Medulla oblongata (tissue), 1 donor: ENCODE results near the gene LMBR1L.
"Not testable (repeated sequence)": the region's sequence is repeated elsewhere in the genome, so short reads cannot be mapped to it uniquely, and the experiment has no call there.

Experiments
- DNase-seq: peaks from one replicate; pipeline ENCODE4 v3.0.0-alpha.2; 2015; ENCODE audit errors: extremely low spot score

LMBR1L gene, protein sequence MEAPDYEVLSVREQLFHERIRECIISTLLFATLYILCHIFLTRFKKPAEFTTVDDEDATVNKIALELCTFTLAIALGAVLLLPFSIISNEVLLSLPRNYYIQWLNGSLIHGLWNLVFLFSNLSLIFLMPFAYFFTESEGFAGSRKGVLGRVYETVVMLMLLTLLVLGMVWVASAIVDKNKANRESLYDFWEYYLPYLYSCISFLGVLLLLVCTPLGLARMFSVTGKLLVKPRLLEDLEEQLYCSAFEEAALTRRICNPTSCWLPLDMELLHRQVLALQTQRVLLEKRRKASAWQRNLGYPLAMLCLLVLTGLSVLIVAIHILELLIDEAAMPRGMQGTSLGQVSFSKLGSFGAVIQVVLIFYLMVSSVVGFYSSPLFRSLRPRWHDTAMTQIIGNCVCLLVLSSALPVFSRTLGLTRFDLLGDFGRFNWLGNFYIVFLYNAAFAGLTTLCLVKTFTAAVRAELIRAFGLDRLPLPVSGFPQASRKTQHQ

GRCh38 chr12:49110464-49111155 is at the start of gene LMBR1L:
TSS of gene LMBR1L (minus strand) at chr12:49110847. CDS start at chr12:49110555, 292 bp downstream.
- peak; percentile 99 for DNase-seq

GRCh38 chr12:49160399-49160798 is 49.8 kb upstream of the LMBR1L start:
- DNase-seq: no peak

DNA sequence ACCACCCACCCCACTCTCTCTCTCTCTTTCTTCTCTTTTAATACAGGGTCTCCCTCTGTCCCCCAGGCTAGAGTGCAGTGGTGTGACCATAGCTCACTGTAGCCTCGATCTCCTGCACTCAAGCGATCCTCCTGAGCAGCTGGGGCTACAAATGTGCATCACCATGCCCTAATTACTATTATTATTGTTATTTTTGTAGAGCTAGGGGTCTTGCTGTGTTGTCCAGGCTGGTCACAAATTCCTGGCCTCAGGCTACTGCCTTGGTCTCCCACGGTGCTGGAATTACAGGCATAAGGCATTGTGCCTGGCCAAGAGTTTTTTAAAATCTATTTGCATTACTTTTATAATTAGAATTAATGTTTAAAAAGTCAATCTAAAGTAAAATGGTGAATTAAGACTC is 43.6 kb upstream of the LMBR1L start:
- no peak for DNase-seq

GRCh38 chr12:49147384-49147783 is 36.7 kb upstream of the LMBR1L start:
- DNase-seq: no peak

DNA sequence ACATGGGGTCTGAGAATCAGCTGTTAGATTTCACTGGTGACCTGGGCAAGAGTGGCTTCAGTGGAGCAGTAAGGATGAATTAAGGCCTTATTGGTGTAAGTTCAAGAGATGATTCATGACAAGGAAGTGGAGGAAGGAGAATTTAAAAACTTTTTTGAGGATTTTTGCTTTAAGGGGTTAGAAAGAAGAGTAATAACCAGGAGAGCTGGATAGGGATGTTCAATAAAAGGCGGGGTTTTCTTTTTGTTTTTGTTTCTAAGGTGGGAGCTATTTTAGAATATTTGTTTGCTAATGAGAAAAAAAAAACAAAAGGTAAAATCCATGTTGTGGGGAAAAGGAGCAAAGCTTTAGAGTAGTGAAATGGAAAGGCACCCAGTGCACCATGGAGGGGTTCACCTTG is 35.8 kb upstream of the LMBR1L start:
- DNase-seq: no peak

GRCh38 chr12:49144384-49144783 is 33.7 kb upstream of the LMBR1L start:
- DNase-seq: no peak

- no peak for DNase-seq
Measured at GRCh38 chr12:49138999-49139398, 28.4 kb upstream of the LMBR1L start.

DNA sequence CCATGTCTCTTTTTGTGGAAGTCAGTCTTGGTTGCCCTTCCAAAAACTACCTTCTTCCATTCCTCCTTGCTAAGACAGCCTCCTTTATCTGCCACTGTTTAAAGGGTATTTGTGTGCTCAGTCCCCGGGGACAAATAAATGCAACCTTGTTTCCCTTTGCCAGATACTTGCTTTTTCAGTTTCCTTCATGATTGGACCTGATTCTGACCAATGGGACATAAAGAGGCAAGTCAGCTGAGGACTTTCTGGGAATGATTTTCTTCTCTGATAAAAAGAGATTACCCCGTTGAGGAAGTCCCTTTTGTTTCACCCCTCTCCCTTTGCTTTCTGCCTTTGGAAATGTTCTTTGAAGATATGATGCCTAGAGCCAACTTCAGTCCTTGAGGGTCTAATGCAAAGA is 27.9 kb upstream of the LMBR1L start:
- no peak for DNase-seq

GRCh38 chr12:49137476-49137875 is 26.8 kb upstream of the LMBR1L start:
- DNase-seq: no peak

GRCh38 chr12:49136997-49137396 is 26.4 kb upstream of the LMBR1L start:
- DNase-seq: not testable (repeated sequence)

DNA sequence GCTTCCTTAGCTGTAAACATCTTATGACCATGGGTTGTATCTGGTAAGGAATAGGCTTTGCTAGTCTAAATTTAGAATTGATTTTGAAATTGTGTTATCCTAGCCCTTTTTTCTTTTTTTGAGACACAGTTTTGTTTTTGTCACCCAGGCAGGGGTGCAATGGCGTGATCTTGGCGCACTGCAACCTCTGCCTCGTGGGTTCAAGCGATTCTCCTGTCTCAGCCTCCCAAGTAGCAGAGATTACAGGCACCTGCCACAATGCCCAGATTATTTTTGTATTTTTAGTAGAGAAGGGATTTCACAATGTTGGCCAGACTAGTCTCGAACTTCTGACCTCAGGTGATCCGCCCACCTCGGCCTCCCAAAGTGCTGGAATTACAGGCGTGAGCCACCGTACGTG is 22.9 kb upstream of the LMBR1L start:
- no peak for DNase-seq

GRCh38 chr12:49133014-49133413 is 22.4 kb upstream of the LMBR1L start:
- no peak for DNase-seq

DNA sequence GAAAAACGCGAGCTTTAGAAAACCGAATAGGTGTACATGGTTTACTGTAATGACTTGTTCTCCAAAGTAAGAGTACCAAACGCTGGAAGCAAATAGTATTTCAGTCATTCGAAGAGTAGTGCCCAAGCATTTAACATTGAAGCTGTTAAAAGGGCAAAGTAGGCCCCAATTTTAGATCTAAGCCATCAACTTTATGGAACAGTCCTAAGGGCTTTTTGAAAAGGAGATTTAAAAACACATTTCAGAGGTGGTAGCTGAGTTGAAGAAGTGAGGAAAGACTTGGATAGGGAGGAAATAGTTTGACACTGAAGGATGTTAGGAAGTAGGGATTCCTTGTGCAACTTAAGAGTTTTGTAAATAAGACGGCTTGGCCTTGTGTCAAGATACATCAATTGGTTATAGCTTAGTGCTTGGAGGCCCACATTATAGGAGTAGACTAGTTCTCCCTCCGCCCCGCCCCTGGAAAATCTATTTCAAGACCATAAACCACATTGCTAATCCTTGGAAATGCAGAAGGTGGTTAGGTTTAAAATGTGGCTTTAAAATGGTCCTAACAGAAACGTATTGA is 21.3 kb upstream of the LMBR1L start:
- DNase-seq: no peak

GRCh38 chr12:49131051-49131893 is 20.6 kb upstream of the LMBR1L start, which contains the start of gene TUBA1B:
TSS of gene TUBA1B (minus strand) at chr12:49131395. CDS start at chr12:49131300, 95 bp downstream.
- peak; percentile 94 for DNase-seq

DNA sequence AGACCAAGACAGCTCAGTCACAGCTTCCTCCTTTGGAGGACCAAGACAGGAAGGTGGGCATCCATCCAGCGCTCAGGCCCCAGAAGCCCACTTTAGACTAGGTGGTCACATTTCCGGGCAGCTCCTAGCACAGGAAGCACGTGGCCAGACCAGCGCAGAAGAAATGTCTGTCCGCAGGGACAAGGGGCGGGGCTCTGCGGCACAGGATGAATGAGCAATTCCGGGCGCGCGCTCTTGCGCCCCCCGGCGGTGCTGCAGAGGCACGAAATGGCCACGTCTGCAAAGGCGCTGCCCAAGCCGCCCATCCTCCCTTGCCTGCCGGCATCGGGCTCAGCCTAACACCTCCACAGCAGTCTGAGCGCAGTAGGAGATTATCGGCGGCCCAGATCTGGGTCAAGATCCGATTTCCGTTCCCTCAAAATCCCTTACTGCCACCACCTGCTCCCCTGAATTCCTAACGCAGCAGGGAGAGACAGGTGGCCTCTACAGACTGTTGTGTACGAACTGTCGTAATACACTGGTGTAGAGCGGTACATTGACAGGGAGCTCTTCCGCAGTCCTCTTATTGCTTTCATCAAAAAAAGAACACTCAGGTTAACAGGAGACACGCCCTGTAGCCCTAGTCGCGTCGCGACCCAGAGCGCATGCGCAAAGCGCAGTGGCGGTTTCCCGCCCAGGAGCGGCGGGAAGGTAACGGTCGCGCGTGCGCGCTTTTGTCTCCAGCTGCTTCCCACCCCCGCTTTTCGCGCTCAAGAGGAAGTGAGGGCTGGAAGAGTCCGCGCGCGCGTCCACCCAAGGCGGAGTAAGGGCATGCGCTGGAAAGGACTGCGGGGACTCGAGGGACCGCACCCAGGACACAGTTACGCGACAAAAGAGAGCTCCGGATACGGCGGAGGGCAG is 19.8 kb upstream of the LMBR1L start:
- peak; percentile 93 for DNase-seq

DNA sequence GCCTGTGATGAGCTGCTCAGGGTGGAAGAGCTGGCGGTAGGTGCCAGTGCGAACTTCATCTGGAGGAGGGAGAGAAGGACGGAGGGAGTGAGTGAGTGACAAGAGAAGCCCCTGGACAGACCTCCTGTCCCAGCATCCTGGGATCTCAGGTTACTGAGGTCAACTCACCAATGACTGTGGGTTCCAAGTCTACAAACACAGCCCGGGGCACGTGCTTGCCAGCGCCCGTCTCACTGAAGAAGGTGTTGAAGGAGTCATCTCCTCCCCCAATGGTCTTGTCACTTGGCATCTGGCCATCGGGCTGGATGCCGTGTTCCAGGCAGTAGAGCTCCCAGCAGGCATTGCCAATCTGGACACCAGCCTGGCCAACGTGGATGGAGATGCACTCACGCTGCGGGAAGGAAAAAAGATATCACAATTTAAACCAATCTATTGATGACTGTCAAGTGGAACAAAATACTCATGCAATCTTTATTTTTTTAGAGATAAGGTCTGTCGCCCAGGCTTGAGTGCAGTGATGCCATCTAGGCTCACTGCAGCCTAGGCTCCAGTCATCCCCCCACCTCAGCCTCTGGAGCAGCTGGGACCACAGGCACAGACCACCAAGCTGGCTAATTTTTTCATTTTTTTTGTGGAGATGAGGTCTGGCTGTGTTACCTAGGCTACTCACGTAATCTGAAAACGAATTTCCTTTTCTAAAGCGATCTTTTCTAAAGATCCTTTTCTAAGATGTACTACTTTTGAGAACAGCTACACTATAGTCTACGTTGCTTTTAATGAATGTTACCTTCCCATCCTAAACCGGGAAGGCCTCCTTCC is 18.9 kb upstream of the LMBR1L start:
- no peak for DNase-seq

GRCh38 chr12:49127971-49128370 is 17.3 kb upstream of the LMBR1L start:
- not testable (repeated sequence) for DNase-seq

DNA sequence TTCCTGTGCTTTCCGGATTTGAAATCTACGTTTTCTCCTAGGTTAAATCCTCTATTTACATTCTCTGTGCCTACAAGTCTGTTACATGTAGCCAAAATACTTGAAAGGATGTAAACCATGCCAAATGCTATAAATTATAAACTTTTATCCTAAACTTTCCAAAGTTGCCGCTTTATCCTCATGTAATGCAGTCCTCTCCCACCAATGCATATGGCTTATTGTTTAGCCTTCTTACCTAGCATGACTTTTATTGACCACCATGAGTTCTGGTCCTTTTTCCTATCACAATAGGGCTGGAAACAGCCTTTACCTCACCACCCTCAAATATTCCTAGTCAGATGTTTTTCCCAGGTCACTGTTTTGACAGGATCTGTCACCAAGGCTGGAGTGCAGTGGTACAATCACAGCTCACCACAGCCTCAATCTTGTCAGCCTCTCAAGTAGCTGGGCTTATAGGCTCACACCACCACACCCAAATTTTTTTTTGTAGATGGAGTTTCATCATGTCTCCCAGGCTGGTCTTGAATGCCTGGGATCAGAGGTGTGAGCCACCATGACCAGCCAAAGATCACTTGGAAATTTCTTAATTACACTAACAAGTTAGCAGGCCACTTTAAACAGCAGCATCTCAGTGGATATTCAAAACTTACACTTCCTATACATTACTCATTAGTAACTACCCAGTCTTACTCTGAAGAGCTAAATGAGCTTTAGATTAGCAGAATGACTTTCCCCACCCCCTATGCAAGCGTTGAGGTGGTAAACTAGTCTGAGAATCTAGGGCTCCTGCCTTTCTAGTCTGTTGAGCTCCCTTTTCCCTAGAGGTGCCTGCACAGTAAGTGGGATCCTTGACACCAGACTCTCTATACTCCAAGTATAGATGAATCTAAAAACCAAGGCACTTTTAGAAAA is 16.5 kb upstream of the LMBR1L start:
- no peak for DNase-seq
